Cardiac fibroblast (primary cell): ENCODE results near the gene CNNM2.

Source experiments
- DNase-seq, 2 donors: peaks; one replicate each; pipeline versions ENCODE4 v3.0.0 to v3.0.0-alpha.2; 2010; ENCODE audit warnings: low read depth in 2 of 2
- H3K4me3 ChIP-seq, 2 donors: replicated peaks in 1 of 2; 1 replicate in 1 of 2; 2 replicates in 1 of 2; pipeline ENCODE4 v1.5.1; 2011; ENCODE audit warnings: low read depth in 2 of 2, low read length in 2 of 2, mild to moderate bottlenecking in 2 of 2, moderate library complexity in 1 of 2
- TF ChIP-seq, protein P1 (sequence below): IDR thresholded peaks from one replicate; pipeline ENCODE4 v1.5.1; 2011; ENCODE audit warnings: low read depth, mild to moderate bottlenecking, low read length, inconsistent platforms

Gene CNNM2

DNA sequence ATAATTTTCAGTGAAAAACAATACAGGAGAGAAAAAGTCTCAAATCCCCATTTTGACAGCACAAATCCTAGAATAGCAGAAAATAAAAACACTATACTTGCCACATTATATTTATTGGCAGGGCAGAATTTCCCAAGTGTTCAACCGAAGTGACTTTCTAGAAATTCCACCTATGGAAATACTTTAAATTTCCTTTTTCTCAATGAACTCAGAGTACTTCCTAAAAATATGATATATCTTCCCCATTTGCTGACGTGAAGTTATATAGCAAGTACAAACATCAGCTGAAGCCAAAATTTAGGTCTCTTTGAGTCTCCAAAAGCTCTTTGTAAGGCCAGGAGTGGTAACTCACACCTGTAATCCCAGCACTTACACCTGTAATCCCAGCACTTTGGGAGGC is 191.7 kb downstream of the CNNM2 start:
- DNase-seq, result no peak
- no peak overlapping the region for H3K4me3 ChIP-seq
- TF ChIP-seq, protein P1, sequence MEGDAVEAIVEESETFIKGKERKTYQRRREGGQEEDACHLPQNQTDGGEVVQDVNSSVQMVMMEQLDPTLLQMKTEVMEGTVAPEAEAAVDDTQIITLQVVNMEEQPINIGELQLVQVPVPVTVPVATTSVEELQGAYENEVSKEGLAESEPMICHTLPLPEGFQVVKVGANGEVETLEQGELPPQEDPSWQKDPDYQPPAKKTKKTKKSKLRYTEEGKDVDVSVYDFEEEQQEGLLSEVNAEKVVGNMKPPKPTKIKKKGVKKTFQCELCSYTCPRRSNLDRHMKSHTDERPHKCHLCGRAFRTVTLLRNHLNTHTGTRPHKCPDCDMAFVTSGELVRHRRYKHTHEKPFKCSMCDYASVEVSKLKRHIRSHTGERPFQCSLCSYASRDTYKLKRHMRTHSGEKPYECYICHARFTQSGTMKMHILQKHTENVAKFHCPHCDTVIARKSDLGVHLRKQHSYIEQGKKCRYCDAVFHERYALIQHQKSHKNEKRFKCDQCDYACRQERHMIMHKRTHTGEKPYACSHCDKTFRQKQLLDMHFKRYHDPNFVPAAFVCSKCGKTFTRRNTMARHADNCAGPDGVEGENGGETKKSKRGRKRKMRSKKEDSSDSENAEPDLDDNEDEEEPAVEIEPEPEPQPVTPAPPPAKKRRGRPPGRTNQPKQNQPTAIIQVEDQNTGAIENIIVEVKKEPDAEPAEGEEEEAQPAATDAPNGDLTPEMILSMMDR, result no peak

DNA sequence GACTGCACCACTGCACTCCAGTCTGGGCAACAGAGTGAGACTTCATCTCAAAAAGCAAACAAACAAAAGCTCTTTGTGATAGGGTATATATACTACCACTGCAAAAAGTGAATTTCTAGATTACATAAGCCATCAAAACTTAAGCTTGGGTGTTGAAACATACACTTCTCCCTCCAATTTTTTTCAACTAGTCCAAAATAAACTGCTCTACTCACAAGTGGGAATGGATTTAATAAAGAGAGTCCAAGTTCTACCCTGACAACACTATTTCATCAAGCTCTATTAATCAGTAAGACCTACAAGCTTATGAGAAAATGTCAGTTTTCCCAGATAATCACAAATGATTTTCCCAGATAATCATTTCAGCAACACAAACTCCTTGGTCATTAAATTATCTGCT is 192.3 kb downstream of the CNNM2 start:
- DNase-seq, result no peak
- no peak overlapping the region for H3K4me3 ChIP-seq
- TF ChIP-seq, protein P1, result no peak

DNA sequence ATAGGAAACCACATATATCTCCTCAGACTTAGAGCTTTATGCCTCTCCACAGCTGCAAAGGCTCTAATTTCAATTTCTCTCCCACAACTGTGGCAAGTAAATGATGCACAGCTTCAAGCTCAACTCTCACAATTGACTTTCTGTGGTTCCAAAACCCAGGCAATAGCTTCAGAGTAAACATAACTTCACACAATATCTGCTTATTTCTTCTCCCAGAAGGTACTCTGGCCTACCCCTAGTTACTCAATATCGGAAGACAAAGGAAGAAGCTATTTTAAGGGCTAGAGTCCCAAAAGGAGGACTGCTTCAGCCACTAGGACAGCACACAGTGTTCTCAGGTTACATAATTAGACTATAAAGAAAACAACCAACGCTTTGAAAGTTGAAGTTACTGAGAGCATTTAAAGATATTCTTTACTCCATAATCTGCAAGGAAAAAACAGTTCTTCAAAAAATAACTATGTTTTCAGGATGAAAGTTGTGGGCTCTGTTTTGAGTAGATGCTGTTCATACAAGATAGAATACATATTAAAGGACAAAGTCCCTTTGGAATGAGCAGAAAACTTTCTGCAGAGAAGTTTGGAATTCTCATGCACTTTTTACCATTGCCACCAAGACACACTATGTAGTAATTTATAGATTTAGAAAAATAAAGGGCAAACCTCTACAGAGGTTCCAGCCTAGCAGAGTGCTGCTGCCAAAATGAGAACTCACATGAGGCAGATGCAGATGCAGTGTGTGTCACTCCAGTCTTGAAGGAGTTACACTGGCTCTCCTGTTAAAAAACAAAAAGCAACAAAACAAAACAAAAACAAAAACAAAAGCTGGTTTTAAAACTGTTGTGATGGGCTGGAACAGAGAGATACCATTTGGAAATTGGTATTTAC is 193.2 kb downstream of the CNNM2 start:
- no peak overlapping the region for H3K4me3 ChIP-seq
- TF ChIP-seq, protein P1, result no peak
- DNase-seq, result peak; percentile 55 to 68

DNA sequence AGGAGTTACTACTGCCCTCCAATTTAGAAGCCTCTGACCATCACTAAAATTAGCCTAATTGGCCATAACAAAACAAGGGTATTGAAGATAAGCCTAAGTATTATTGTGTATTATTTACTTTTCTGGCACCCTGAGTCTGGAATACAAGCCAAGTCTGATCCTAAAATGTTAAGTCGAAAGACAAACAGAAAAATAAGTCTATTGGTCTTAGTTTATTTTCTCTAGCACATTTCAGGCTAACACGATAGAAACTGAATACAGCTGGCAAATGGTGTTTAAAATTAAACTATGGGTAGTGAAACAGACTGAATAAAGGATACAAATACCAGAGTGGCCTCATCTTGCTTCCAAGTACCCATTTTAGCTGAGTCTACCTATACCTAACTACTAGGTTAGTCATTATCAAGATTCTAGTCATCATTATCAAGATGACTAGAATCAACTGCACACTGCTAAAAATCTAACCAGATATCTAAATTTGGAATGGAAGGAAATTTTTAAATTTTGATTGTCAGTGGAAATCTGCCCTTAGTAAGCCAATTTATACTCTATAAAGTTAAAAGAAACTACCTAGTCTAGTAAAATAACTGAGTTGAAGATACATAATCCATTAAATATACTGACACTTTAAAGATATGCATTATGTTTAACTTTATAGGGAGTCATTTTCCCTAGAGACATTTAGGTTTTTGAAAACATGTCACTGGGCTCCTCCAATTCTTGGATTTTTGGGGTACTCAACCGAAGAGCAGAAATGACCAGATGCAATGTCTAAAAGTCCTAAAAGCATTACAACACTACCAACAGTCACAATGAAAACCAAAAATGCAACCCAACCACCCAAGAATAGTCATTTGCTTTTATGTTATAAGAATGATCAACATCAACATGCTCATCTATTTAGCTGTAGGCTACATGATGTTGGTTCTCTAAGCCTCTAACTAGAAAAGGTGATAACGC is 194.1 kb downstream of the CNNM2 start:
- TF ChIP-seq, protein P1, result no peak
- DNase-seq, result no peak

DNA sequence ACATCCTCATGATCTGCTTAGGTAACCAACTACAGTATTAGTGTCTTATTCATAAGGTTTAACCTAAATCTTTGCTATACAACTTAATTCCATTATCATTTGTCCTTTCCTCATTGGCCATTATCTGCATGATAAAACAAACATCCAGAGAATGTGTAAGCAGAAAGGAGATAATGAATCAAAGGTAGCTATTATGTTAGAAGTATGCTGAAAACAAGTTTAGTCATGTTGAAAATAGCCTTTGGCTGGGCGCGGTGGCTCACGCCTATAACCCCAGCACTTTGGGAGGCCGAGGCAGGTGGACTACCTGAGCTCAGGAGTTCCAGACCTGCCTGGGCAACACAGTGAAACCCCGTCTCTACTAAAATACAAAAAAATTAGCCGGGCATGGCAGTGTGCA is 196.8 kb downstream of the CNNM2 start:
- no peak overlapping the region for H3K4me3 ChIP-seq
- DNase-seq, result no peak
- TF ChIP-seq, protein P1, result no peak

More for the DNA sequence above, 194.1 kb downstream of the CNNM2 start:
- no peak overlapping the region for H3K4me3 ChIP-seq

DNA sequence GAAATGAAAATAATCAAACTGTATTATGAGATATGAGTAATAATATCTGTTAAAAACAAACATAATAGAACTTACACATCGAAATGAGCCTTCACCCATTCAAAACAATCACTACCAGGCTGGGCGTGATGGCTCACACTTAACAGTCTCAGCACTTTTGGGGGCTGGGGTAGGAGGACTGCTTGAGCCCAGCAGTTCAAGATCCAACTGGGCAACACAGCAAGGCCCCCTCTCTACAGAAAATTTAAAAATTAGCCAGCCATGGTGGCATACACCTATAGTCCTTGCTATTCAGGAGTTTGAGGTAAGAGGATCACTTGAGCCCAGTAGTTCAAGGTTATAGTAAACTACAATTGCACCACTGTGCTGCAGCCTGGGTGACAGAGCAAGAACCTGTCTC is 199.2 kb downstream of the CNNM2 start:
- TF ChIP-seq, protein P1, result no peak
- no peak overlapping the region for H3K4me3 ChIP-seq
- DNase-seq, result no peak
